Fibroblast of pulmonary artery (primary cell): ENCODE results near the gene ATP8A1.

Experiments used
- DNase-seq: peaks from one replicate; pipeline ENCODE4 v3.0.0-alpha.2; 2010; ENCODE audit warnings: low read depth
- H3K4me3 ChIP-seq: replicated peaks from 2 replicates; pipeline ENCODE4 v1.5.1; 2011; ENCODE audit warnings: low read depth, mild to moderate bottlenecking, control low read depth, low read length, moderate library complexity
- TF ChIP-seq, protein P1 (sequence below): IDR thresholded peaks from 2 replicates; pipeline ENCODE4 v1.5.1; 2011; ENCODE audit warnings: mild to moderate bottlenecking, control low read depth, low read length, inconsistent platforms; ENCODE audit errors: missing control alignments

Gene ATP8A1

DNA sequence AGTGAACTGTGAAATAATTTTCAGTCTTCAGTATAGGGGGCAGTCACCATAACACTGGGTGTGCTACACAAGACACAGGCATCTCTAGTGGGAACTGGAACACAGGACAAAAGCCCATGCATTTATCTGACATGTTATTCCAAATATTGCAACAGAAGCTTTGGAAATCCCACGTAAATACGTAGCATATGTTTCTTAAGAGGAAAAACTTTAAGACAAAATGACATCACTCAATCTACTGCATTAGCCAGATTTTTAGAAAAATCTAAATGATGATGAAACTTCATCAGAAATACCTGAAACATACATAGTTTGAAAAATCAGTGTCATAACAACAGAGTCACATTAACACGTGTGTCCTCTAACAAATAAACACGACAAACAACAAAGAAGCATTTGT lies 245.1 kb downstream of the ATP8A1 start:
- TF ChIP-seq, protein P1, sequence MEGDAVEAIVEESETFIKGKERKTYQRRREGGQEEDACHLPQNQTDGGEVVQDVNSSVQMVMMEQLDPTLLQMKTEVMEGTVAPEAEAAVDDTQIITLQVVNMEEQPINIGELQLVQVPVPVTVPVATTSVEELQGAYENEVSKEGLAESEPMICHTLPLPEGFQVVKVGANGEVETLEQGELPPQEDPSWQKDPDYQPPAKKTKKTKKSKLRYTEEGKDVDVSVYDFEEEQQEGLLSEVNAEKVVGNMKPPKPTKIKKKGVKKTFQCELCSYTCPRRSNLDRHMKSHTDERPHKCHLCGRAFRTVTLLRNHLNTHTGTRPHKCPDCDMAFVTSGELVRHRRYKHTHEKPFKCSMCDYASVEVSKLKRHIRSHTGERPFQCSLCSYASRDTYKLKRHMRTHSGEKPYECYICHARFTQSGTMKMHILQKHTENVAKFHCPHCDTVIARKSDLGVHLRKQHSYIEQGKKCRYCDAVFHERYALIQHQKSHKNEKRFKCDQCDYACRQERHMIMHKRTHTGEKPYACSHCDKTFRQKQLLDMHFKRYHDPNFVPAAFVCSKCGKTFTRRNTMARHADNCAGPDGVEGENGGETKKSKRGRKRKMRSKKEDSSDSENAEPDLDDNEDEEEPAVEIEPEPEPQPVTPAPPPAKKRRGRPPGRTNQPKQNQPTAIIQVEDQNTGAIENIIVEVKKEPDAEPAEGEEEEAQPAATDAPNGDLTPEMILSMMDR = no peak
- DNase-seq = peak; percentile 89

DNA sequence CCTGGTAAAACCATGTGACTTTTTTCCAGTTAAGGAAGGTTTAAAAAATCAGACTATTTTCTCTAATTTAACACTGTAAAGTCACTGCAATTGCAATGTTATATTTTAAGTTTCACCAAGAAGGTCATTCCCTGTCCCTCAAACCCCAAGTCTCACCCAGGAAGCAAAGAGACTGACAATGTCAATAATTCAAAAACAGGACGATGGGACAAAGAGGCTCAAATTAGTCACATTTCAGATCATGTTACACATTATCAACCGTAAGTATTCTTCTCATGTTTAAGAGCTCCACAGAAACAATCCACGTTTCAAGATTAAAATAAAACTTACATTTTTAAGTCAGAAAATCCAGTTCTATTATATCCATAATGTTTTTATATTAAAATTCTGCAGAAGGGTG lies 246.5 kb downstream of the ATP8A1 start:
- H3K4me3 ChIP-seq = no peak overlapping the region
- no peak for DNase-seq
- TF ChIP-seq, protein P1 = no peak

More for the DNA sequence above, 245.1 kb downstream of the ATP8A1 start:
- H3K4me3 ChIP-seq = peak overlapping the region; percentile 20

DNA sequence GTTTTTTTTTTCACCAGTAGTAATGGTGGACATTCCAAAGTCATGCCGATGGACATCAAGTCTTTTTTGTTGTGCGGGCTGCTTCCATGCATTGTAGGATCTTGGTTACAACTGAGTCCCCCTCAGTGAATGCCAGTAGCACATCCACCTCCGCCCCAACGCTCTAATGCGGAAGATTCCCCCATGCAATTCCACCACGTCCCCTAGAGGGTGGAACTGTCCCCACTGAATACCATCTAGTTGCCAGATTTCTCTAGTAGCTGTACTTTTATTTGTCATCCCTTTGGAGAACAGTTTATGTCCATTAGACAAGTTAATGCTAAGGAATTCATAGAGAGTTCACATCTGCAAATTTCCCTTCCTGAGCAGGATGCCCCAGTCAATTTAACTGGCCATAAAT lies 252.9 kb downstream of the ATP8A1 start:
- H3K4me3 ChIP-seq = no peak overlapping the region
- no peak for DNase-seq
- TF ChIP-seq, protein P1 = peak; percentile 8

DNA sequence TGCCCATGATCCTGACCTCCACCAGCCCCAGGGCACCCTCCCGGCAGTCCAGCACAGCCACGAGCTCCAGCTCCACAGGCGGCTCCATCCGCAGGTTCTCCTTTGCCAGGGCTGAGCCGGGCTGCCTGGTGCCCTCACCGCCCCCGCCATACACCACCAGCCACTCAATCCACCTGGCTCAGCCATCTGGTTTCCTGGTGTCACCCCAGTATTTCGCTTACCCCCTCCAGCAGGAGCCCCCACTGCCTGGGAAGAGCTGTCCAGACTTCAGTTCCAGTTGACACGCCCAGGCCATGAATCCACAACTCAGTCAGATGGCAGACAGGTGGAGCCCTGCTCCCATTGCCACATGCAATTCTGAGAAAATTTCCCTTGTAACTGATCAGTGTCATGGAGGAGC lies 255.7 kb downstream of the ATP8A1 start:
- H3K4me3 ChIP-seq = no peak overlapping the region
- DNase-seq = no peak
- TF ChIP-seq, protein P1 = peak; percentile 14

DNA sequence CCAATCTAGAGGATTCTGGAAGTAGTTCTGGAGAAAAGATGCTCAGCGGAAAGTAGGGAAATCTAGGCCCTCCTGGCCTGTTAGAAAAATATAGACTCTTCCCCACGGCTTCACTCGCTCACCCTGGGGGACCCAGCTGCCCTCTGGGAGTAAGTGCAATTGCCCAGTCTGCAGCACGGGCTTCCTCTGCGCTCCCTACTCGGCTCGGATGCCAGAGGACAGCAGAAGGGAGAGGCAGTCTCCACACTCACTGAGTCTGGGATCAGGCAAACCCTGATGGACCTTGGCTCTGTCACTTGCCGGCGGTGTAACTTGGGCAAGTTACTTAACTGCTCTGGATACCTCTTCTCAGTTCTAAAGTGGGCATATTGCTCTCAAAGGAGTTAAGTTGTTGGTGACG lies 257.5 kb downstream of the ATP8A1 start:
- DNase-seq = no peak
- TF ChIP-seq, protein P1 = no peak

DNA sequence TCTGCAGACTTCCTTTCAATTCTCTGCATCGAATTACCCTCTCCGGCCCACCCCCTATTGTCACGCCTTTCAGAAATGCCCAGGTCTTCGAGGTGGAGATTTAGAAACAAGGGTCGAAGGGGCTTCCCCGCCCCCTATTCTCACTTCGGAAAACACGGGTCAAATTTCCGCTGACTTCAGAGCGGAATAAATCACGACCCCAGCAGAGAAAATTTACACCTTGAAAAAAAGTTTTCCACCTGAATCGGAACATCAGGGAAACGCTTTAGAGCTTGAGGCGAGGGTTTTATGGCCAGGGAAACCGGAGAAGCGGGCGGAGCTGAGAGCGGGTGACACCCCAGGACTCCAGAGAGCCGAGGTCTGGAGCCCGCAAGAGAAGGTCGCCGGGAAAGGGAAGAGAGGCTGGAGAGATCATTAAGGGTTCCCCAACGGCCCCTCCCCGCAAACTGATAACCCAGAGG lies 258.0 kb downstream of the ATP8A1 start:
- TF ChIP-seq, protein P1 = no peak
- peak overlapping the region; percentile 65 for H3K4me3 ChIP-seq
- no peak for DNase-seq

More for the DNA sequence above, 257.5 kb downstream of the ATP8A1 start:
- H3K4me3 ChIP-seq = peak overlapping the region; percentile 65

DNA sequence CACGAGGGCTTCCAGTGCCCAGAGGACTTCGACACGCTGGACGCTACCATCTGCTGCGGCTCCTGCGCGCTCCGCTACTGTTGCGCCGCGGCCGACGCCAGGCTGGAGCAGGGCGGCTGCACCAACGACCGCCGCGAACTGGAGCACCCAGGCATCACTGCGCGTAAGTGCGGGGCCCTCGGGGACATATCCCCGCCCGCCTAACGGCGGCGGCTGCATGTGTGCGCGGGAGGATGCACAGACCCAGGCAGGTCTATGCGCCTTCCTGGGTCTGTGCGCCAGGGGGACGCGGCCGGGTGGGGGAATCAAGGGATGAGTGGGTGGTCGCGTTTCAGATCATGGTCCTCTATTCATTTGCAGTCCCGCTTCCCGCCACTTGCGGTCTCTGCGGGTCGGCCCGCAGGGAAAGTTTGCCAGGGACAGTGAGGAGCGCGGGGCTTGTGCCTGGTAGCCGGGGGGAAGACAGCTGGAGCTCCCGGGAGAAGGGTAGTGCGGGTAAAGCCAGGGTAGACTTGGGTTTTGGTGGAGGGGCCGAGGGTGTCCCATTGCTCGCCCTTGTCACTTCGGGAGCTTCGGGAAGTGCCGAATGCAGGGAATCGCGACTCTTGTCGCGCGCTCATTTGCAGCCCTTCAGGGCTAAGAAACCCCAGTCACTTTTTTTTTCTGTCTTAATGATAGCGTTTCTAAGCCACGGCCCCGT lies 258.6 kb downstream of the ATP8A1 start:
- TF ChIP-seq, protein P1 = peak; percentile 12
- peak; percentile 49 for DNase-seq
- H3K4me3 ChIP-seq = peak overlapping the region; percentile 65
